HG03432 (cell line): ENCODE results near the gene NUPR1.
"Not testable (repeated sequence)": the region's sequence is repeated elsewhere in the genome, so short reads cannot be mapped to it uniquely, and the experiment has no call there.

Source experiments
- ATAC-seq: cut with Tn5 transposase; IDR thresholded peaks from one replicate; pipeline ENCODE4 v1.9.1; 2021; ENCODE audit warnings: mild to moderate bottlenecking, moderate library complexity; ENCODE audit not compliant: unreplicated experiment

The NUPR1 gene

GRCh38 chr16:28538733-28539596 is at the start of gene NUPR1:
TSS of gene NUPR1 (minus strand) at chr16:28538974. CDS start at chr16:28538907, 67 bp downstream.
- no peak for ATAC-seq

- no peak for ATAC-seq
Observed at GRCh38 chr16:28587386-28587785, 48.6 kb upstream of the NUPR1 start.

- no peak for ATAC-seq
Observed at GRCh38 chr16:28586466-28586865, 47.7 kb upstream of the NUPR1 start.

GRCh38 chr16:28585674-28586073 is 46.9 kb upstream of the NUPR1 start:
- no peak for ATAC-seq

- no peak for ATAC-seq
Observed at GRCh38 chr16:28580726-28581315, 42.0 kb upstream of the NUPR1 start.

- no peak for ATAC-seq
Observed at GRCh38 chr16:28575446-28576109, 36.8 kb upstream of the NUPR1 start.

GRCh38 chr16:28574925-28575324 is 36.2 kb upstream of the NUPR1 start:
- no peak for ATAC-seq

GRCh38 chr16:28573738-28574718 is 35.3 kb upstream of the NUPR1 start:
- ATAC-seq, result no peak

GRCh38 chr16:28572696-28573510 is 34.1 kb upstream of the NUPR1 start:
- no peak for ATAC-seq

GRCh38 chr16:28569968-28570752 is 31.4 kb upstream of the NUPR1 start:
- ATAC-seq, result no peak

GRCh38 chr16:28569021-28569420 is 30.2 kb upstream of the NUPR1 start:
- ATAC-seq, result no peak

- ATAC-seq, result no peak
Observed at GRCh38 chr16:28567292-28567691, 28.5 kb upstream of the NUPR1 start.

- ATAC-seq, result not testable (repeated sequence)
Observed at GRCh38 chr16:28566233-28566925, 27.6 kb upstream of the NUPR1 start.

GRCh38 chr16:28563218-28563617 is 24.4 kb upstream of the NUPR1 start:
- ATAC-seq, result no peak

- ATAC-seq, result no peak
Observed at GRCh38 chr16:28562199-28562598, 23.4 kb upstream of the NUPR1 start.

- no peak for ATAC-seq
Observed at GRCh38 chr16:28561557-28562187, 22.9 kb upstream of the NUPR1 start.

GRCh38 chr16:28558456-28558855 is 19.7 kb upstream of the NUPR1 start:
- no peak for ATAC-seq

GRCh38 chr16:28556914-28557320 is 18.1 kb upstream of the NUPR1 start:
- ATAC-seq, result no peak
